SK-N-SH (cell line): ENCODE results near the gene CADM3.

Experiments used
- POLR2AphosphoS5 ChIP-seq: IDR thresholded peaks from 2 replicates; pipeline ENCODE4 v1.6.1; 2012; ENCODE audit warnings: low read depth, low read length
- YY1 ChIP-seq: IDR thresholded peaks from 2 replicates; pipeline ENCODE4 v1.4.0; 2012; ENCODE audit warnings: low read depth, mild to moderate bottlenecking
- TF ChIP-seq, protein P1 (sequence below): fragments of 200-600 bp; sonication (generic); IDR thresholded peaks from 2 replicates; pipeline ENCODE4 v1.6.1; 2017; ENCODE audit warnings: antibody characterized with exemption, mild to moderate bottlenecking, moderate library complexity

DNA sequence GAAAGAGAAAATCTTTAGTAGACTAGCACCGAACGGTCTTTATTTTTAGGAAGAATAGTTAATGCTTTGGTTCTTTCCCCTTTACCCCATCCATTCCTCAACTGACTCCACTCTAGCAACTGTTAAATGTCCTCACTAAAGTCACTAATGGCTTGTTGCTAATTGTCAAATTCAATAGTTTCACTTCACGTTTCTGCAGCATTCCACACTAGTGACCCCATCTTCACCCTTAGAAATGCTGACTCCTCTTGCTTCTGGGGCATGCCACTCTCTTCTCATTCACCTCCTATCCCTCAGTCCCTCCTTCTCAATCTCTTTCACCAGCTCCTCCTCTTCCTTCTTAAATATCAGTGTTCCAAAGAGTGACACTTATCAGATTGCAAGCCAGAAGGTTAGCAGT, 19.4 kb upstream of the CADM3 start:
- TF ChIP-seq, protein P1, sequence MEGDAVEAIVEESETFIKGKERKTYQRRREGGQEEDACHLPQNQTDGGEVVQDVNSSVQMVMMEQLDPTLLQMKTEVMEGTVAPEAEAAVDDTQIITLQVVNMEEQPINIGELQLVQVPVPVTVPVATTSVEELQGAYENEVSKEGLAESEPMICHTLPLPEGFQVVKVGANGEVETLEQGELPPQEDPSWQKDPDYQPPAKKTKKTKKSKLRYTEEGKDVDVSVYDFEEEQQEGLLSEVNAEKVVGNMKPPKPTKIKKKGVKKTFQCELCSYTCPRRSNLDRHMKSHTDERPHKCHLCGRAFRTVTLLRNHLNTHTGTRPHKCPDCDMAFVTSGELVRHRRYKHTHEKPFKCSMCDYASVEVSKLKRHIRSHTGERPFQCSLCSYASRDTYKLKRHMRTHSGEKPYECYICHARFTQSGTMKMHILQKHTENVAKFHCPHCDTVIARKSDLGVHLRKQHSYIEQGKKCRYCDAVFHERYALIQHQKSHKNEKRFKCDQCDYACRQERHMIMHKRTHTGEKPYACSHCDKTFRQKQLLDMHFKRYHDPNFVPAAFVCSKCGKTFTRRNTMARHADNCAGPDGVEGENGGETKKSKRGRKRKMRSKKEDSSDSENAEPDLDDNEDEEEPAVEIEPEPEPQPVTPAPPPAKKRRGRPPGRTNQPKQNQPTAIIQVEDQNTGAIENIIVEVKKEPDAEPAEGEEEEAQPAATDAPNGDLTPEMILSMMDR: no peak
- TF ChIP-seq YY1 (no peak), POLR2AphosphoS5 (no peak)
